ENCODE data around the gene GSTT2B.

DNA sequence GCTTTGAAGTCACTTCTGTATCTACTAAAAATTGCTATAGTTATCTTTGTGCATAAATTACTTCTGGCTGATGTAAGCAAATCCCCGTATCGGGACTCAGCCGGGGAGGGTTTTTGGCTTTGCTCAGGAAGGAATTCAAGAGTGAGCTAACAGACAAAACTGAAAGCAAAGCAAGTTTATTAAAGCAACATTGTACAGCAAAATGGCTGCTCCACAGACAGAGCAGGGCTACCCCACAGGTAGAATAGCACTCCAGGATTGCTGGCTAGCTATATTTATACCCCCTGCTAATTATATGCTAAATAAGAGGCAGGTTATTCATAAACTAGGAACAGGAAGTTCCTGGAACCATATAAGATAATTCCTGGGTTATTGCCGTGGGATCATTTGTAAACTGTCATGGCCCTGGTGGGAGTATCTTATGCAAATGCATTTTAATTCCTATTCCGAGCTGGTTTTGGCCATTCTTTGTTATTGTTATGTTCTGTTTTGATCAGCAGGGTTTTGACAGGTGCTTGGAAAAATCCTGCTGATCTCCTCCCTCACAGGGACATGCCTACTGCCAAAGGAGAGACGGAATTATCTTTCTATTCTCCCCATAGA lies 51.6 kb downstream of the GSTT2B start:
- TF ChIP-seq, protein P1, sequence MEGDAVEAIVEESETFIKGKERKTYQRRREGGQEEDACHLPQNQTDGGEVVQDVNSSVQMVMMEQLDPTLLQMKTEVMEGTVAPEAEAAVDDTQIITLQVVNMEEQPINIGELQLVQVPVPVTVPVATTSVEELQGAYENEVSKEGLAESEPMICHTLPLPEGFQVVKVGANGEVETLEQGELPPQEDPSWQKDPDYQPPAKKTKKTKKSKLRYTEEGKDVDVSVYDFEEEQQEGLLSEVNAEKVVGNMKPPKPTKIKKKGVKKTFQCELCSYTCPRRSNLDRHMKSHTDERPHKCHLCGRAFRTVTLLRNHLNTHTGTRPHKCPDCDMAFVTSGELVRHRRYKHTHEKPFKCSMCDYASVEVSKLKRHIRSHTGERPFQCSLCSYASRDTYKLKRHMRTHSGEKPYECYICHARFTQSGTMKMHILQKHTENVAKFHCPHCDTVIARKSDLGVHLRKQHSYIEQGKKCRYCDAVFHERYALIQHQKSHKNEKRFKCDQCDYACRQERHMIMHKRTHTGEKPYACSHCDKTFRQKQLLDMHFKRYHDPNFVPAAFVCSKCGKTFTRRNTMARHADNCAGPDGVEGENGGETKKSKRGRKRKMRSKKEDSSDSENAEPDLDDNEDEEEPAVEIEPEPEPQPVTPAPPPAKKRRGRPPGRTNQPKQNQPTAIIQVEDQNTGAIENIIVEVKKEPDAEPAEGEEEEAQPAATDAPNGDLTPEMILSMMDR (IDR thresholded peaks at IDR 0.05) = no peak
- TF ChIP-seq POLR2A (IDR thresholded peaks at IDR 0.05) = no peak
